K562 (cell line): ENCODE measurements around the gene MPI. TPM values are rescaled to one million over a fixed set of nuclear protein-coding genes. Genes with fewer than 3 reads are reported as not detected.
A peak's percentile ranks its signal among the peaks of the same experiment; 100 is the strongest.

Source experiments
- ARNT ChIP-seq, 2 experiments: fragments of 450-650 bp; IDR thresholded peaks; 2 replicates each; pipeline ENCODE4 v1.6.1; 2016; ENCODE audit warnings: mild to moderate bottlenecking in 1 of 2
- BRCA1 ChIP-seq, 2 experiments: fragments of 450-650 bp in 1 of 2; sonication (generic) in 1 of 2; formaldehyde crosslinking in 1 of 2; IDR thresholded peaks; 2 replicates each; pipeline versions ENCODE4 v1.5.0 to v1.6.1; 2017 to 2020; ENCODE audit warnings: mild to moderate bottlenecking in 1 of 2, missing genetic modification reagents in 1 of 2
- BRD9 ChIP-seq: fragments of 450-650 bp; IDR thresholded peaks from 2 replicates; pipeline ENCODE4 v1.6.1; 2018; ENCODE audit warnings: low read depth; ENCODE audit not compliant: partially characterized antibody
- CCNT2 ChIP-seq: IDR thresholded peaks from 2 replicates; pipeline ENCODE4 v1.6.1; 2011; ENCODE audit warnings: borderline replicate concordance, low read depth, mild to moderate bottlenecking, moderate library complexity, mixed read lengths, low read length; ENCODE audit not compliant: insufficient read length; ENCODE audit errors: extremely low read depth
- FOXK1 ChIP-seq: sonication (generic); formaldehyde crosslinking; IDR thresholded peaks from 2 replicates; pipeline ENCODE4 v1.8.0; 2022; ENCODE audit warnings: missing genetic modification reagents, mild to moderate bottlenecking, borderline replicate concordance
- GATAD2A ChIP-seq: fragments of 450-650 bp; IDR thresholded peaks from 2 replicates; pipeline ENCODE4 v1.6.1; 2017
- HDAC1 ChIP-seq, 2 experiments: fragments of 450-650 bp; IDR thresholded peaks; 2 replicates each; pipeline ENCODE4 v1.6.1; 2016 to 2017; ENCODE audit warnings: inconsistent platforms in 1 of 2, mild to moderate bottlenecking in 1 of 2, moderate library complexity in 1 of 2
- HMG20B ChIP-seq: fragments of 250-450 bp; sonication (Bioruptor Pico); IDR thresholded peaks from 2 replicates; pipeline ENCODE4 v1.5.0; 2021; ENCODE audit warnings: mild to moderate bottlenecking
- HMGN3 ChIP-seq: IDR thresholded peaks from 2 replicates; pipeline ENCODE4 v1.6.1; 2011; ENCODE audit warnings: borderline replicate concordance, low read depth, mild to moderate bottlenecking, mixed read lengths, low read length; ENCODE audit not compliant: insufficient read length; ENCODE audit errors: extremely low read depth
- HNRNPH1 ChIP-seq: fragments of 200-400 bp; formaldehyde crosslinking; optimal IDR thresholded peaks from 2 replicates; pipeline ENCODE3; 2017; ENCODE audit warnings: low read depth, mild to moderate bottlenecking, low read length, moderate library complexity
- MTF1 ChIP-seq: fragments of 250-450 bp; sonication (Bioruptor Pico); IDR thresholded peaks from 2 replicates; pipeline ENCODE4 v1.9.0; 2021; ENCODE audit warnings: moderate library complexity, mild to moderate bottlenecking, inconsistent platforms, borderline replicate concordance
- POU5F1 ChIP-seq: fragments of 150-350 bp; IDR thresholded peaks from 2 replicates; pipeline ENCODE4 v1.6.1; 2014; ENCODE audit warnings: borderline replicate concordance, low read length, low read depth, mild to moderate bottlenecking; ENCODE audit not compliant: partially characterized antibody
- TCF3 ChIP-seq: sonication (generic); formaldehyde crosslinking; IDR thresholded peaks from 2 replicates; pipeline ENCODE4 v1.4.0; 2020; ENCODE audit warnings: mild to moderate bottlenecking, missing genetic modification reagents
- TEAD2 ChIP-seq: fragments of 450-650 bp; IDR thresholded peaks from 2 replicates; pipeline ENCODE4 v1.6.1; 2016; ENCODE audit warnings: missing genetic modification characterization, control low read depth, missing compliant biosample characterization
- polyA plus RNA-seq, 8 experiments: library from polyadenylated mRNA; depleted of rRNA in 4 of 8; stranded (reverse) in 5 of 8; unstranded in 3 of 8; fragments of >200 nt; fragmentation: Nextera tagmentation in 2 of 8; fragmentation: Illumina TruSeq in 1 of 8; extraction: Ambion mirVana in 2 of 8; extraction: Trizol in 1 of 8; gene quantifications; 2 replicates each; pipeline versions ENCODE4 v1.2.1 to v1.2.3, GENCODE V29; 2011 to 2014; ENCODE audit warnings: inconsistent platforms in 1 of 8, missing spikeins in 1 of 8
- total RNA-seq, 7 experiments: library from RNA; depleted of rRNA in 6 of 7; stranded (reverse); fragments of >200 nt in 6 of 7; fragmentation: Illumina TruSeq in 2 of 7; extraction: Trizol in 2 of 7; gene quantifications; 2 replicates each; pipeline versions ENCODE4 v1.2.1 to v1.2.3, GENCODE V29; 2011 to 2021; ENCODE audit warnings: low replicate concordance in 1 of 7
- TF ChIP-seq, protein P1 (sequence below): fragments of 450-650 bp; IDR thresholded peaks from 2 replicates; pipeline ENCODE4 v1.6.1; 2014; ENCODE audit warnings: low read depth, mild to moderate bottlenecking, moderate library complexity, borderline replicate concordance
- TF ChIP-seq, protein P2 (sequence below), 2 experiments: fragments of 200-800 bp in 1 of 2; sonication (Bioruptor generic) in 1 of 2; sonication (generic) in 1 of 2; formaldehyde crosslinking in 1 of 2; IDR thresholded peaks in 1 of 2; conservative IDR thresholded peaks in 1 of 2; 2 replicates each; pipeline versions ENCODE4 v1.5.0 to v1.6.1; 2016 to 2020; ENCODE audit warnings: missing compliant biosample characterization in 1 of 2, missing genetic modification characterization in 1 of 2, missing genetic modification reagents in 1 of 2
- TF ChIP-seq, protein P3 (sequence below): IDR thresholded peaks from 2 replicates; pipeline ENCODE4 v1.6.1; 2014; ENCODE audit warnings: antibody characterized with exemption
- TF ChIP-seq, protein P4 (sequence below): sonication (generic); formaldehyde crosslinking; IDR thresholded peaks from 2 replicates; pipeline ENCODE4 v1.8.1; 2023; ENCODE audit warnings: mild to moderate bottlenecking, missing genetic modification reagents

Gene MPI
- total and polyA plus RNA-seq, 9 of the 15 experiments (the other 6 are each of a cell fraction or from before 2014, with no cell fraction given), result 30.7 to 105 (median 40.5) TPM

DNA sequence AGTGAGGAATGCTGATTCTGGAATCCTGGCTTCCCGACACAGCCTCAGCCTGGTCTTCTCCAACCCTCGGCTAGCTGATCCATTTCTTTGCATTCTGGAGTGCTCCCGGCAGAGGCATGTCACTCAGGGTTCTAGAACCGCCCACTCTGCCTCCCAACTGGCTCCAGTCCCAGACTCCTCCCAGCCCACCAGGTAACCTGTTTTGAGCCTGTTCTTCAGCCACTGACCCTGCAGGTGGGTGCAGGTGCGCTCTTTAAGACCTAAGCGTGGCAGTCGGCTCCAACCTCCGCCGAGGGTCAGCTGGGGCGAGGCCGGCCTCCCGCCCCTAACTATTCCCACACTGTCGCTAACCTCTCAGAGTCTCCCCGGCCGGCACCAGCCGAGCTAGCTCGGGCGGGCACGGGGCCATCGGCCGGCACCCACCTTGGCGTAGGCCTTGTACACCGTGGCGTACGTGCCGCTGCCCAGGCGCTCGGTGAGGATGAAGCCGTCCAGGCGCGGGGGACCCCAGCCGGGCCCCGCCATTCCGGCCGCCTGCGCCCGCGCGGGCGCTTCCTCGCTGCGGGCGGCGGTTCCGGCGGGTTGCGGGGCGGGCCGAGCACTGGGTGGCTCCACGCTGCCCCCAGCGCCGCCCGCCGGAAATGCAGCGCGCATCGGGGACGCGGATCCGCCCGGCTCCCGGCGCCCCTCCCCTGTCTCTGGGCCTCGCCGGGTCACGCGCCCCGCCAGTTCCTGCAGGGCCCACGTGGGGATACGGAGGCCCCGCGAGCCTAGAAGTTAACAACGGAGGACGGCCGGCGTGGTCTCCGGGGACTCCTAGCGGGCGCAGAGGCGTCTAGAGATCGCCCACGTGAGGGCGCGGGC is 47.0 kb upstream of the MPI start, which contains the start of gene ULK3 (continued):
- TF ChIP-seq, protein P1, sequence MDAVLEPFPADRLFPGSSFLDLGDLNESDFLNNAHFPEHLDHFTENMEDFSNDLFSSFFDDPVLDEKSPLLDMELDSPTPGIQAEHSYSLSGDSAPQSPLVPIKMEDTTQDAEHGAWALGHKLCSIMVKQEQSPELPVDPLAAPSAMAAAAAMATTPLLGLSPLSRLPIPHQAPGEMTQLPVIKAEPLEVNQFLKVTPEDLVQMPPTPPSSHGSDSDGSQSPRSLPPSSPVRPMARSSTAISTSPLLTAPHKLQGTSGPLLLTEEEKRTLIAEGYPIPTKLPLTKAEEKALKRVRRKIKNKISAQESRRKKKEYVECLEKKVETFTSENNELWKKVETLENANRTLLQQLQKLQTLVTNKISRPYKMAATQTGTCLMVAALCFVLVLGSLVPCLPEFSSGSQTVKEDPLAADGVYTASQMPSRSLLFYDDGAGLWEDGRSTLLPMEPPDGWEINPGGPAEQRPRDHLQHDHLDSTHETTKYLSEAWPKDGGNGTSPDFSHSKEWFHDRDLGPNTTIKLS, result 0 out of 2 replicates have a peak, but pooled peaks have one; percentile 67
- TF ChIP-seq ARNT (IDR thresholded peaks at IDR 0.05) (no peak), POU5F1 (no peak), MTF1 (CRISPR knock-in tag) (no peak), HMGN3 (peak; percentile 94), BRD9 (no peak), HMG20B (CRISPR knock-in tag) (no peak), BRCA1 (IDR thresholded peaks at IDR 0.05) (no peak), BRCA1 (CRISPR knock-in tag; IDR thresholded peaks at IDR 0.05) (no peak), TEAD2 (tag) (no peak), TCF3 (CRISPR knock-in tag) (no peak; the same call in 1 of the 2 replicates), CCNT2 (peak; percentile 95), GATAD2A (0 out of 2 replicates have a peak, but pooled peaks have one; percentile 68), HDAC1 (IDR thresholded peaks at IDR 0.05) (peak; percentile 63 to 88; a peak in 3 of 4 replicates), HNRNPH1 (no peak), FOXK1 (no peak)
- TF ChIP-seq, protein P2, sequence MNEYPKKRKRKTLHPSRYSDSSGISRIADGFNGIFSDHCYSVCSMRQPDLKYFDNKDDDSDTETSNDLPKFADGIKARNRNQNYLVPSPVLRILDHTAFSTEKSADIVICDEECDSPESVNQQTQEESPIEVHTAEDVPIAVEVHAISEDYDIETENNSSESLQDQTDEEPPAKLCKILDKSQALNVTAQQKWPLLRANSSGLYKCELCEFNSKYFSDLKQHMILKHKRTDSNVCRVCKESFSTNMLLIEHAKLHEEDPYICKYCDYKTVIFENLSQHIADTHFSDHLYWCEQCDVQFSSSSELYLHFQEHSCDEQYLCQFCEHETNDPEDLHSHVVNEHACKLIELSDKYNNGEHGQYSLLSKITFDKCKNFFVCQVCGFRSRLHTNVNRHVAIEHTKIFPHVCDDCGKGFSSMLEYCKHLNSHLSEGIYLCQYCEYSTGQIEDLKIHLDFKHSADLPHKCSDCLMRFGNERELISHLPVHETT (CRISPR knock-in tag; conservative IDR thresholded peaks at IDR 0.05 in 1 of 2, IDR thresholded peaks at IDR 0.05 in 1 of 2), result peak in 1 of 2 experiments; percentile 80; a peak in 1 of 4 replicates
- TF ChIP-seq, protein P3, sequence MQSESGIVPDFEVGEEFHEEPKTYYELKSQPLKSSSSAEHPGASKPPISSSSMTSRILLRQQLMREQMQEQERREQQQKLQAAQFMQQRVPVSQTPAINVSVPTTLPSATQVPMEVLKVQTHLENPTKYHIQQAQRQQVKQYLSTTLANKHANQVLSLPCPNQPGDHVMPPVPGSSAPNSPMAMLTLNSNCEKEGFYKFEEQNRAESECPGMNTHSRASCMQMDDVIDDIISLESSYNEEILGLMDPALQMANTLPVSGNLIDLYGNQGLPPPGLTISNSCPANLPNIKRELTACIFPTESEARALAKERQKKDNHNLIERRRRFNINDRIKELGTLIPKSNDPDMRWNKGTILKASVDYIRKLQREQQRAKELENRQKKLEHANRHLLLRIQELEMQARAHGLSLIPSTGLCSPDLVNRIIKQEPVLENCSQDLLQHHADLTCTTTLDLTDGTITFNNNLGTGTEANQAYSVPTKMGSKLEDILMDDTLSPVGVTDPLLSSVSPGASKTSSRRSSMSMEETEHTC, result peak; percentile 94
- TF ChIP-seq, protein P4, sequence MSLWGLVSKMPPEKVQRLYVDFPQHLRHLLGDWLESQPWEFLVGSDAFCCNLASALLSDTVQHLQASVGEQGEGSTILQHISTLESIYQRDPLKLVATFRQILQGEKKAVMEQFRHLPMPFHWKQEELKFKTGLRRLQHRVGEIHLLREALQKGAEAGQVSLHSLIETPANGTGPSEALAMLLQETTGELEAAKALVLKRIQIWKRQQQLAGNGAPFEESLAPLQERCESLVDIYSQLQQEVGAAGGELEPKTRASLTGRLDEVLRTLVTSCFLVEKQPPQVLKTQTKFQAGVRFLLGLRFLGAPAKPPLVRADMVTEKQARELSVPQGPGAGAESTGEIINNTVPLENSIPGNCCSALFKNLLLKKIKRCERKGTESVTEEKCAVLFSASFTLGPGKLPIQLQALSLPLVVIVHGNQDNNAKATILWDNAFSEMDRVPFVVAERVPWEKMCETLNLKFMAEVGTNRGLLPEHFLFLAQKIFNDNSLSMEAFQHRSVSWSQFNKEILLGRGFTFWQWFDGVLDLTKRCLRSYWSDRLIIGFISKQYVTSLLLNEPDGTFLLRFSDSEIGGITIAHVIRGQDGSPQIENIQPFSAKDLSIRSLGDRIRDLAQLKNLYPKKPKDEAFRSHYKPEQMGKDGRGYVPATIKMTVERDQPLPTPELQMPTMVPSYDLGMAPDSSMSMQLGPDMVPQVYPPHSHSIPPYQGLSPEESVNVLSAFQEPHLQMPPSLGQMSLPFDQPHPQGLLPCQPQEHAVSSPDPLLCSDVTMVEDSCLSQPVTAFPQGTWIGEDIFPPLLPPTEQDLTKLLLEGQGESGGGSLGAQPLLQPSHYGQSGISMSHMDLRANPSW (CRISPR knock-in tag), result no peak; the same call in 1 of the 2 replicates
